GM18951 (cell line): ENCODE results near the gene SNX32.

Experiments used
- POLR2A ChIP-seq: IDR thresholded peaks from 4 replicates; pipeline ENCODE4 v1.6.1; 2011; ENCODE audit warnings: mild to moderate bottlenecking; ENCODE audit not compliant: insufficient read length, insufficient read depth; ENCODE audit errors: extremely low read depth
- in situ Hi-C: fragments of 300-500 bp; cut with MboI; formaldehyde crosslinking; loops from one replicate; pipeline ENCODE4 v1.12.0; 2022; ENCODE audit warnings: low sequenced_read_pairs, mixed read lengths, inconsistent platforms; ENCODE audit not compliant: unreplicated experiment

The SNX32 gene

GRCh38 chr11:65833297-65834030, at the start of gene SNX32:
SNX32 (plus strand) TSS chr11:65833963; CDS start chr11:65834066, 103 bp downstream.
- TF ChIP-seq POLR2A: peak; percentile 36
- in situ Hi-C loops: no loop called here

- no peak for TF ChIP-seq POLR2A
- in situ Hi-C loops: no loop called here
Measured at GRCh38 chr11:65785319-65786007, 48.3 kb upstream of the SNX32 start.

GRCh38 chr11:65786008-65786785, 47.6 kb upstream of the SNX32 start:
- in situ Hi-C loops: no loop called here
- TF ChIP-seq POLR2A: no peak

GRCh38 chr11:65786786-65787636, 46.8 kb upstream of the SNX32 start, which contains the start of gene OVOL1:
OVOL1 (plus strand) TSS chr11:65787063; CDS start chr11:65787374, 311 bp downstream.
- in situ Hi-C loops: no loop called here
- TF ChIP-seq POLR2A: no peak

GRCh38 chr11:65787649-65788622, 45.8 kb upstream of the SNX32 start:
- no peak for TF ChIP-seq POLR2A

GRCh38 chr11:65788821-65789220, 44.9 kb upstream of the SNX32 start:
- TF ChIP-seq POLR2A: no peak
- in situ Hi-C loops: no loop called here

More at GRCh38 chr11:65787649-65788622, 45.8 kb upstream of the SNX32 start:
- in situ Hi-C loops: no loop called here

- no peak for TF ChIP-seq POLR2A
- in situ Hi-C loops: no loop called here
Measured at GRCh38 chr11:65789230-65790103, 44.3 kb upstream of the SNX32 start.

- in situ Hi-C loops: no loop called here
- TF ChIP-seq POLR2A: no peak
Measured at GRCh38 chr11:65790104-65790901, 43.5 kb upstream of the SNX32 start.

- TF ChIP-seq POLR2A: no peak
- in situ Hi-C loops: no loop called here
Measured at GRCh38 chr11:65790902-65791650, 42.7 kb upstream of the SNX32 start.
